IMR-90 (cell line): Measurements from ENCODE around the gene KIF25. TPM values are rescaled to one million over a fixed set of nuclear protein-coding genes. Genes with fewer than 3 reads are reported as not detected.

Source experiments
- ATAC-seq: fragments of 200-7000 bp; cut with Tn5 transposase; 2 replicates; pipeline ENCODE4 v1.9.1; 2020; ENCODE audit warnings: low read depth, mild to moderate bottlenecking, moderate library complexity
- BruUV-seq: library from RNA; stranded (reverse); fragments of 400-500 nt; replicated peaks from 2 replicates; lab custom pipeline; 2021; lab: Mats Ljungman, UMichigan
- CTCF ChIA-PET: fragments of 300-600 bp; formaldehyde crosslinking; extraction: SDS; loops from one replicate; lab custom pipeline; 2021; ENCODE audit warnings: antibody characterized with exemption; lab: Yijun Ruan, JAX
- POLR2A ChIA-PET: fragments of 300-600 bp; sonication (Branson Sonifier 250); formaldehyde crosslinking; loops from one replicate; lab custom pipeline; 2022; ENCODE audit warnings: antibody characterized with exemption; ENCODE audit not compliant: unreplicated experiment; lab: Charles Lee
- DNase-seq: peaks from one replicate; pipeline ENCODE4 v3.0.0; 2013
- H2AFZ ChIP-seq: replicated peaks from 2 replicates; pipeline ENCODE3; 2013; ENCODE audit warnings: low read length, mild to moderate bottlenecking; ENCODE audit not compliant: poor library complexity
- H2AK5ac ChIP-seq: 2 replicates; pipeline ENCODE4 v1.6.1; 2013; ENCODE audit warnings: low read depth, low read length, inconsistent platforms
- H2AK9ac ChIP-seq: replicated peaks from 2 replicates; pipeline ENCODE3; 2013; ENCODE audit warnings: mild to moderate bottlenecking, low read depth, low read length, moderate library complexity; ENCODE audit not compliant: poor library complexity
- H2BK120ac ChIP-seq: 2 replicates; pipeline ENCODE4 v1.6.1; 2013; ENCODE audit warnings: low read depth, low read length, inconsistent platforms
- H2BK15ac ChIP-seq: 3 replicates; pipeline ENCODE4 v1.6.1; 2013; ENCODE audit warnings: low read depth, low read length, inconsistent platforms
- H2BK20ac ChIP-seq: 2 replicates; pipeline ENCODE4 v1.6.1; 2013; ENCODE audit warnings: low read depth, mild to moderate bottlenecking, inconsistent platforms, low read length, moderate library complexity
- H2BK5ac ChIP-seq: 2 replicates; pipeline ENCODE4 v1.6.1; 2013; ENCODE audit warnings: mild to moderate bottlenecking, low read depth, low read length, inconsistent platforms; ENCODE audit not compliant: poor library complexity, severe bottlenecking
- H3K14ac ChIP-seq: replicated peaks from 2 replicates; pipeline ENCODE4 v1.6.1; 2013; ENCODE audit warnings: low read depth, low read length, inconsistent platforms
- H3K18ac ChIP-seq: 2 replicates; pipeline ENCODE4 v1.6.1; 2013; ENCODE audit warnings: low read depth, low read length, control low read depth
- H3K23ac ChIP-seq: 2 replicates; pipeline ENCODE4 v1.6.1; 2013; ENCODE audit warnings: low read depth, low read length, inconsistent platforms
- H3K27ac ChIP-seq: 2 replicates; pipeline ENCODE4 v1.5.1; 2013; ENCODE audit warnings: mild to moderate bottlenecking, control low read depth, low read length; ENCODE audit not compliant: insufficient read depth
- H3K27me3 ChIP-seq: 2 replicates; pipeline ENCODE4 v1.6.1; 2013; ENCODE audit warnings: low read length; ENCODE audit not compliant: control insufficient read depth, insufficient read depth
- H3K36me3 ChIP-seq: 2 replicates; pipeline ENCODE4 v1.6.1; 2013; ENCODE audit warnings: low read length, mixed read lengths; ENCODE audit not compliant: control insufficient read depth, insufficient read depth
- H3K4ac ChIP-seq: 2 replicates; pipeline ENCODE4 v1.6.1; 2013; ENCODE audit warnings: low read depth, low read length, inconsistent platforms
- H3K4me1 ChIP-seq: 2 replicates; pipeline ENCODE4 v1.6.1; 2013; ENCODE audit warnings: low read length, mixed read lengths; ENCODE audit not compliant: control insufficient read depth, insufficient read depth
- H3K4me2 ChIP-seq: 2 replicates; pipeline ENCODE4 v1.6.1; 2013; ENCODE audit warnings: low read depth, mild to moderate bottlenecking, control low read depth, low read length, moderate library complexity
- H3K4me3 ChIP-seq: 2 replicates; pipeline ENCODE4 v1.5.1; 2013; ENCODE audit warnings: low read depth, mild to moderate bottlenecking, control low read depth, low read length, moderate library complexity; ENCODE audit not compliant: insufficient read depth
- H3K56ac ChIP-seq: 2 replicates; pipeline ENCODE4 v1.6.1; 2013; ENCODE audit warnings: low read length, inconsistent platforms; ENCODE audit not compliant: insufficient read depth; ENCODE audit errors: extremely low read depth
- H3K79me1 ChIP-seq, 2 experiments: 2 replicates each; pipeline ENCODE4 v1.6.1; 2013; ENCODE audit warnings: low read length in 2 of 2, inconsistent platforms in 1 of 2, low read depth in 1 of 2
- H3K9ac ChIP-seq: 2 replicates; pipeline ENCODE4 v1.6.1; 2013; ENCODE audit warnings: low read depth, low read length, control low read depth
- H3K9me1 ChIP-seq: 2 replicates; pipeline ENCODE4 v1.6.1; 2013; ENCODE audit warnings: low read length, inconsistent platforms; ENCODE audit not compliant: insufficient read depth
- H3K9me3 ChIP-seq: 2 replicates; pipeline ENCODE4 v1.6.1; 2013; ENCODE audit warnings: low read length; ENCODE audit not compliant: control insufficient read depth, insufficient read depth
- H4K20me1 ChIP-seq: 2 replicates; pipeline ENCODE4 v1.6.1; 2013; ENCODE audit warnings: low read length, inconsistent platforms; ENCODE audit not compliant: insufficient read depth
- H4K5ac ChIP-seq: 2 replicates; pipeline ENCODE4 v1.6.1; 2013; ENCODE audit warnings: mild to moderate bottlenecking, low read depth, low read length, control low read depth
- H4K8ac ChIP-seq, 2 experiments: 2 replicates each; pipeline ENCODE4 v1.6.1; 2013; ENCODE audit warnings: low read depth in 2 of 2, low read length in 2 of 2, control low read depth in 1 of 2, inconsistent platforms in 1 of 2
- H4K91ac ChIP-seq: 2 replicates; pipeline ENCODE4 v1.6.1; 2013; ENCODE audit warnings: low read depth, low read length, inconsistent platforms; ENCODE audit not compliant: insufficient read depth
- CHD1 ChIP-seq: IDR thresholded peaks from 2 replicates; pipeline ENCODE4 v1.6.1; 2012; ENCODE audit warnings: low read depth, low read length, improper control_type of control experiment
- MAFK ChIP-seq: IDR thresholded peaks from 2 replicates; pipeline ENCODE4 v1.6.1; 2012; ENCODE audit warnings: low read depth, low read length, improper control_type of control experiment
- RFX5 ChIP-seq: IDR thresholded peaks from 2 replicates; pipeline ENCODE4 v1.8.0; 2012; ENCODE audit warnings: low read depth, mild to moderate bottlenecking, low read length, moderate library complexity
- SMC3 ChIP-seq: fragments of 150-350 bp; IDR thresholded peaks from 2 replicates; pipeline ENCODE4 v1.6.1; 2016; ENCODE audit warnings: low read depth, mild to moderate bottlenecking, antibody characterized with exemption, low read length, moderate library complexity
- WGBS, 2 experiments: methylation state at CpG; one replicate each; pipeline versions ENCODE4 v1.1.5 to v1.1.7; 2013; ENCODE audit warnings: missing lambda C conversion rate in 2 of 2; ENCODE audit not compliant: insufficient read length in 1 of 2; ENCODE audit errors: extremely low coverage in 2 of 2; 5-methylcytosine and 5-hydroxymethylcytosine counted together
- dilution Hi-C: fragments of 300-500 bp; cut with HindIII; formaldehyde crosslinking; loops from one replicate; pipeline ENCODE4 v1.14.3; 2018; ENCODE audit warnings: low sequenced_read_pairs; ENCODE audit not compliant: unreplicated experiment
- in situ Hi-C: fragments of 300-500 bp; cut with MboI; formaldehyde crosslinking; loops from 3 replicates; pipeline ENCODE4 v1.14.3; 2019; ENCODE audit warnings: low sequenced_read_pairs, inconsistent platforms, mixed read lengths
- intact Hi-C: fragments of 100-400 bp; cut with micrococcal nuclease; formaldehyde crosslinking; loops from 2 replicates; pipeline ENCODE4 v1.10.0; 2022
- polyA plus RNA-seq, 3 experiments: library from polyadenylated mRNA; depleted of rRNA; stranded (reverse); fragments of >200 nt; gene quantifications; 2 replicates each; pipeline ENCODE4 v1.2.3, GENCODE V29; 2012; ENCODE audit warnings: low replicate concordance in 1 of 3
- total RNA-seq: library from RNA; depleted of rRNA; stranded (reverse); fragments of >200 nt; gene quantifications from 2 replicates; pipeline ENCODE4 v1.2.3, GENCODE V29; 2012

KIF25 gene
- total and polyA plus RNA-seq, 2 of the 4 experiments (the other 2 are of a cell fraction), result not detected

DNA sequence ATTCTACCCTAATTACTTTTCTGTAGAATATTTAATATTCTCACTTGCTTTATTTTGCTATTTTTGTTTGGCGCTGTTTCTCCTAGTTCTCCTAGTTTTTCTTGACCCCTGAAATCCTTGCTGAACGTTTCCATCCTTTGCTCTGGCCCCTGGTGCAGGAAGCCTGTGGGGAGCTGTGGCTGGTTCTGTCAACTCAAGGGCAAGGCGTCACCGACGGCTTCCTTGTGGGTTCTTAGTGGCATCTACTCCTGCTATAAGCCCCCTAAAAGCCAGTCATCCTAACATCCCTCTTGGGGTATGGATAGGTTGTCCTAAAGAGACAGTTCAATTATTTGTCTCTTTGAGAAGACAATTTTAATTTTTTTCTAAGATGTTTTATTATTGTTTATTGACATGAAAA lies 36.9 kb upstream of the KIF25 start:
- H2BK15ac ChIP-seq, result no peak overlapping the region
- H2AK5ac ChIP-seq, result no peak overlapping the region
- ATAC-seq, result no peak
- no peak for TF ChIP-seq CHD1
- TF ChIP-seq SMC3, result no peak
- no peak for TF ChIP-seq RFX5
- no peak for TF ChIP-seq MAFK
- H3K9me1 ChIP-seq, result peaks cover 14% of the 10 kb centered on the region
- no peak overlapping the region for H3K9ac ChIP-seq
- H3K27ac ChIP-seq, result no peak overlapping the region
- intact Hi-C loops, result no loop called here
- no peak overlapping the region for H4K91ac ChIP-seq
- peaks cover 9% of the 10 kb centered on the region for H3K36me3 ChIP-seq
- peaks cover 4 to 13% of the 10 kb centered on the region in 2 experiments for H3K79me1 ChIP-seq
- H3K4ac ChIP-seq, result no peak overlapping the region
- BruUV-seq, result no TSS peak
- H2BK120ac ChIP-seq, result no peak overlapping the region
- H2BK5ac ChIP-seq, result no peak overlapping the region
- dilution Hi-C loops, result no loop called here
- H3K23ac ChIP-seq, result no peak overlapping the region
- H3K18ac ChIP-seq, result no peak overlapping the region
- H3K27me3 ChIP-seq, result no peaks in the 10 kb centered on the region
- no peaks in the 10 kb centered on the region for H4K20me1 ChIP-seq
- no peaks in the 10 kb centered on the region for H3K9me3 ChIP-seq
- ChIA-PET CTCF (no interaction called here), POLR2A (no interaction called here)
- no peak overlapping the region for H3K14ac ChIP-seq
- no peak overlapping the region for H4K5ac ChIP-seq
- H3K4me3 ChIP-seq, result no peak overlapping the region
- no peak overlapping the region for H2AFZ ChIP-seq
- WGBS, 2 experiments, result 60% methylated on average over 1 of the region's 5 CpGs; no CpG with 5 or more reads in 1 of the 2 experiments
- H3K56ac ChIP-seq, result no peak overlapping the region
- no peak overlapping the region for H4K8ac ChIP-seq
- in situ Hi-C loops, result no loop called here
- no peak for DNase-seq
- no peak overlapping the region for H2BK20ac ChIP-seq
- peaks cover 3% of the 10 kb centered on the region; the same call in 1 of the 2 replicates for H3K4me1 ChIP-seq
- no peak overlapping the region for H3K4me2 ChIP-seq
- H2AK9ac ChIP-seq, result no peak overlapping the region
